Activated T-helper 2 cell treated with anti-CD3 and anti-CD28 coated beads, Interferon-gamma antibody, Interleukin-2, Interleukin-4, amounts not matched to agents 10 μg/mL and 5 μg/mL and 100 μg/mL, durations not matched to agents 14 hours and 24 hours and 36 hours (primary cell): ENCODE results near the gene ERCC6. TPM values are rescaled to one million over a fixed set of nuclear protein-coding genes. Genes with fewer than 3 reads are reported as not detected.
A peak's percentile ranks its signal among the peaks of the same experiment; 100 is the strongest.

Experiments used
- DNase-seq: peaks from one replicate; pipeline ENCODE4 v3.0.0; 2021; ENCODE audit warnings: low spot score
- H3K27ac Mint-ChIP-seq: one replicate; pipeline ENCODE4 v1.8.0; 2021; ENCODE audit warnings: mixed read lengths
- H3K27me3 Mint-ChIP-seq: one replicate; pipeline ENCODE4 v1.8.0; 2021; ENCODE audit warnings: low read depth, mixed read lengths
- H3K36me3 Mint-ChIP-seq: one replicate; pipeline ENCODE4 v1.8.0; 2021; ENCODE audit warnings: low read depth, mixed read lengths
- H3K4me1 Mint-ChIP-seq: one replicate; pipeline ENCODE4 v1.8.0; 2021; ENCODE audit warnings: low read depth, mixed read lengths
- H3K4me3 Mint-ChIP-seq: one replicate; pipeline ENCODE4 v1.8.0; 2021; ENCODE audit warnings: low read depth, mild to moderate bottlenecking, moderate library complexity, mixed read lengths
- H3K9me3 Mint-ChIP-seq: one replicate; pipeline ENCODE4 v1.8.0; 2021; ENCODE audit warnings: mixed read lengths
- intact Hi-C: fragments of 100-400 bp; cut with micrococcal nuclease; formaldehyde crosslinking; loops from one replicate; pipeline ENCODE4 v1.15.1; 2023
- total RNA-seq: library from RNA; stranded (reverse); gene quantifications from 2 replicates; pipeline ENCODE4 v1.2.3, GENCODE V29; 2022

Gene ERCC6
- total RNA-seq, 1 donor from 2014 or later = 26.2 TPM

DNA sequence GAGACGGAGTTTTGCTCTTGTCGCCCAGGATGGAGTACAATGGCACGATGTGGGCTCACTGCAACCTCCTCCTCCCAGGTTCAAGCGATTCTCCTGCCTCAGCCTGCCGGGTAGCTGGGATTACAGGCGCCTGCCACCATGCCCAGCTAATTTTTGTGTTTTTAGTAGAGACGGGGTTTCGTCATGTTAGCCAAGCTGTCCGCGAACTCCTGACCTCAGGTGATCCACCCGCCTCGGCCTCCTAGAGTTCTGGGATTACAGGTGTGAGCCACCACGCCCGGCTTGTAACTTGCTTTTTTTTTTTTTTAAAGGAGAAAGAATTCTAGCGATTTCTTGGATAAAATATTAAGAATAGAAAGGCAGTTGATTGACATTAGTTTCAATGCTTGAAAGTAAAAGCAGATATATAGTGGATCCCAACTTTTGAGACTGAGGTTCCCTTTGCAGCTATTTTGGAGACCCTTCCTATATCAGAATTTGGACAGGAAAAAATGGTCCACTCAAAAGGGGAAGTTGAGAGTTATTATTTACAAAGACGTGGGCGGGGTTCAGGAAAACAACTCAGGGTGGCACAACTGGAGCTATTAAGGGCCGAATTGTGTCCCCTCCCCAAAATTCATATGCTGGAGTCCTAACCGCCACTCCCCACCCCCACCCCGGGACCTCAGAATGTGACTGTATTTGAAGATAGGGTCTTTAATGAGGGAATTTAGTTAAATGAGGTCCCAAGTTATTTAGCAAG, 1.3 kb upstream of the ERCC6 start:
- Mint-ChIP-seq H3K4me1 (peaks cover 30% of the 10 kb centered on the region), H3K36me3 (peaks cover 12% of the 10 kb centered on the region), H3K4me3 (no peak overlapping the region), H3K27ac (no peak overlapping the region), H3K9me3 (peaks cover 7% of the 10 kb centered on the region), H3K27me3 (peaks cover 4% of the 10 kb centered on the region)
- intact Hi-C loops = no loop called here
- no peak for DNase-seq

DNA sequence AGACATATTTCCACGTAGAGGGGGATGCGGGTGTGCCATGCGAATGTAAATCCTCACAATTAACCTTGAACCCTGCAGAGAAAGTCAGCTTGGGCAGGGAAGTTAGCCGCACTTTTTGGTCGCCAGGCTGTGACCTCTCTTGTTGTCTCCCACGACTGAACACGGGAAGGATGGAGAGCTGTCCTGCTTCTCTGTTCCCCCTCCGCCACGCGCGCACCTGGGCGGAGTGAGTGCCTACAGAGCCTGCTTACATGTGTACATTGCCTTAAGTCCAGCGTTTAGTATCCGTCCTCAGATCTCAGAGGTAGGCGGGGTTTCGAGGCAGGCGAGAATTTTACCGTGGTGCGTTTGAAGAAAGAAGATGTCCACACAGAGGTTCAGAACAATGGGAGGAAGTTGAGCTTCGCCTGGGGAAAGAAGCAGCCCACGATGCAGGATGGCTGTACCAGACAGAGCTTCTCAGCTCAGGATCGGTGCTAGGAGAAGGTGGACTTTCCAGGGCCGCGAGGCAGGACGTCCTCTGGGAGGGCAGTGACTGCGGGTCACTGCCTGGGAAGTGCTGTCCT, 482 bp upstream of the ERCC6 start:
- H3K27ac Mint-ChIP-seq = peak overlapping the region; percentile 94
- no peaks in the 10 kb centered on the region for H3K9me3 Mint-ChIP-seq
- intact Hi-C loops = loop anchor here (1.0 to 10.0 kb wide), 4 partner anchors 30 to 462 kb away; no protein-coding TSS in a partner anchor
- peaks cover 4% of the 10 kb centered on the region for H3K27me3 Mint-ChIP-seq
- DNase-seq = no peak
- peak overlapping the region; percentile 89 for H3K4me3 Mint-ChIP-seq
- peaks cover 36% of the 10 kb centered on the region for H3K4me1 Mint-ChIP-seq
- peaks cover 17% of the 10 kb centered on the region for H3K36me3 Mint-ChIP-seq

DNA sequence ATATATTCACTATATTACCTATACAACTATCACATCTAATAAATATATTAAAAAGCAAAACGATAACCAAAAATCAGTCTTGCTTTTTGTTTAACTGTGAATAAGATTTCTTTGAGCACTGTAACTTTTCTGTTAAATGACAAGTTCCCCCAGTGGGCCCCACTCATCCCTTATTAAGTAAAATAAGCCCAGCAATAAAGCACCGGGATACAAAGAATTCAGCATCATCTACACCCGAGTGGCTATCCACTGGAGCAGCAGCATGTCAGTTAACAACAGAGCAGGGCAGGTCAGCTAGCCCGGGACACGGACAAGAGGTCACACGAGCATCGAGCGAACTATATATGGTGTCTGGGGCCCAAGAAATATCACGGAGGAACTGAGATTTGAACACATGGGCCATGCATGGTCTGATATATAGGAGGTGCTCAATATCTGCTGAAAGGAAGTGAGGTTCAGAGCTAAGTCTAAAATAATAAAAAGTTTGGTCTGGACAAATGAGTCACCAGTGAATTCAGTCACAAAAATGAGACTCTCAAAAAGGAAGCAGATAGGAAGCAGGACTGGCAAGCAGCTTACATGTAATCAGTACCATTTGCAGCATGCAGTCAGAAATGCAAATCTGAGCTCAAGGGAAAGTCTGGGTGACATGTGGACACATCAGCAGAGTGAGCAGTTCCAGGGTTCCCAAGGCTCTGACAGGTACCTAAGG, 4.1 kb downstream of the ERCC6 start:
- DNase-seq = no peak
- Mint-ChIP-seq H3K27ac (peak overlapping the region; percentile 86), H3K27me3 (no peaks in the 10 kb centered on the region), H3K36me3 (peaks cover 42% of the 10 kb centered on the region), H3K4me3 (peak overlapping the region; percentile 51), H3K4me1 (peaks cover 37% of the 10 kb centered on the region), H3K9me3 (no peaks in the 10 kb centered on the region)
- intact Hi-C loops = loop anchor here (5.0 to 10.0 kb wide), 3 partner anchors 220 to 458 kb away; no protein-coding TSS in a partner anchor

GRCh38 chr10:49532461-49532860, 6.5 kb downstream of the ERCC6 start:
- Mint-ChIP-seq H3K36me3 (peaks cover 57% of the 10 kb centered on the region), H3K4me1 (peaks cover 29% of the 10 kb centered on the region), H3K9me3 (no peaks in the 10 kb centered on the region), H3K4me3 (no peak overlapping the region), H3K27ac (no peak overlapping the region), H3K27me3 (no peaks in the 10 kb centered on the region)
- DNase-seq = no peak
- intact Hi-C loops = loop anchor here (10.0 kb wide), 1 partner anchor 218 kb away; no protein-coding TSS in a partner anchor

DNA sequence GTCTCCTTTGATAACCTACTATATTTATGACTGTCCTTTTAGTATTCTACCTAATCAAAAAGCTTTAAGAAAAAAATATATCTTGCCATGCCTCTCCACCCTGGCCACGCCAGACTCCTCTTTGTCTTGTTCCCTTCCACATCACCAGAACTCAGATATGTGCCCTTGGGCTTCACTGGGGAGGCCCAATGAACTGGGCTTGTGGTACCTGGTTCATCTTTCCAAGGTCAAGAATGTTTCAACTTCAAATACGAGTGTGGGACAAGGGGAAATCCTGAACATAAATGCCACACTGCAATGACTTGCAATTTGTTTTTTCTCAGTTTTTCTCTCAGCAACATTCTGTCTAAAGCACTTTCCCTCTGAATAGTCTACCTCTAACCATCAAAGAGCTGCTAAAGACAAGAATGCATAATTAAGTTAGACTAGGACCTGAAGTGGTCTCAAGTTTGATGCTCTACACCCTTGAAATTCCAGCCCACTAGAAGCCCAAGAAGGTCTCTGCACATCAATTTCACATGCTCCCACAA, 9.9 kb downstream of the ERCC6 start:
- Mint-ChIP-seq H3K27ac (peak overlapping the region; percentile 47), H3K36me3 (peaks cover 66% of the 10 kb centered on the region), H3K9me3 (no peaks in the 10 kb centered on the region), H3K4me3 (no peak overlapping the region), H3K4me1 (peaks cover 10% of the 10 kb centered on the region), H3K27me3 (no peaks in the 10 kb centered on the region)
- intact Hi-C loops = no loop called here
- no peak for DNase-seq

DNA sequence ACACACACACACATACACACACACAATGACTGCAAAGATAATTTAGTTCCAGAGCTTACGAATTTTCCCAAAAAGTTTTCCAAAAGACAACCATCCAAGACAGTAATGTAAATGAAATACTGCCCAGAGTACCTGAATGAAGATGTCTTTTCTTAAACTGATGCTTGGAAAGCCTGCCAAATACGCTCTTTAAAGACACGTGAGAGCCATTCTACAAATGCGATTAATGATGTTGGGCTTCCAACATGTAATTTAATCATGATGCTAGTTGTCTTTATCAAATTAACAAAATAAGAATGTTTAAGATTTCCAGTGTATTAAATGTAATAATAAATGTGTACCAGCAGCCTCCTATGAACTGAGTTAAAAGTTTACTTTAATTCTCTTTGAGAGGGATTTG, 11.1 kb downstream of the ERCC6 start:
- DNase-seq = no peak
- intact Hi-C loops = no loop called here
- no peak overlapping the region for H3K4me3 Mint-ChIP-seq
- H3K27me3 Mint-ChIP-seq = no peaks in the 10 kb centered on the region
- H3K4me1 Mint-ChIP-seq = peaks cover 10% of the 10 kb centered on the region
- peaks cover 70% of the 10 kb centered on the region for H3K36me3 Mint-ChIP-seq
- H3K27ac Mint-ChIP-seq = no peak overlapping the region
- H3K9me3 Mint-ChIP-seq = no peaks in the 10 kb centered on the region

- H3K4me3 Mint-ChIP-seq = no peak overlapping the region
Measured at GRCh38 chr10:49527061-49527460, 11.9 kb downstream of the ERCC6 start.

DNA sequence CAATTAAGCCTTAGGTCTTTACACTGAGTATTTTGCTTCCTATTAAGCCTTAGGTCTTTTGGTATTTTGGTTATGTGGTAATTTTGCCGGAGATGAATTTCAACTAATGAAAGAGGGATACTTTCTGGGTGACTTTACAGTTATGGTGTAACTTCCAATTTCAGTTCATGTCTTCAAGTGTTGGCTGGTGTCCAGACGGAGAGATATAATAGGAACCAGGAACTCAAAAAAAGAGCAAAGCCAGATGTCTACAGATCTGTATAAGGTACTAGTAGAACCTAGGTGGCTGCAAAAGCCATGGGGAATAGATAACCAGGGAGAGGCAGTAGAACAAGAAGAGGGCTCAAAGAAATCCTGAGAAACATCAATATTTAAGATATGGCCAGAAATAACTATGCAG, 12.3 kb downstream of the ERCC6 start:
- peaks cover 63% of the 10 kb centered on the region for H3K36me3 Mint-ChIP-seq
- H3K27me3 Mint-ChIP-seq = no peaks in the 10 kb centered on the region
- peaks cover 7% of the 10 kb centered on the region for H3K4me1 Mint-ChIP-seq
- intact Hi-C loops = no loop called here
- no peak overlapping the region for H3K4me3 Mint-ChIP-seq
- no peak for DNase-seq
- H3K9me3 Mint-ChIP-seq = no peaks in the 10 kb centered on the region
- H3K27ac Mint-ChIP-seq = no peak overlapping the region

More at GRCh38 chr10:49527061-49527460, 11.9 kb downstream of the ERCC6 start:
- Mint-ChIP-seq H3K27me3 (no peaks in the 10 kb centered on the region), H3K36me3 (peaks cover 66% of the 10 kb centered on the region), H3K9me3 (no peaks in the 10 kb centered on the region), H3K27ac (no peak overlapping the region), H3K4me1 (peaks cover 10% of the 10 kb centered on the region)
- intact Hi-C loops = no loop called here
- no peak for DNase-seq

DNA sequence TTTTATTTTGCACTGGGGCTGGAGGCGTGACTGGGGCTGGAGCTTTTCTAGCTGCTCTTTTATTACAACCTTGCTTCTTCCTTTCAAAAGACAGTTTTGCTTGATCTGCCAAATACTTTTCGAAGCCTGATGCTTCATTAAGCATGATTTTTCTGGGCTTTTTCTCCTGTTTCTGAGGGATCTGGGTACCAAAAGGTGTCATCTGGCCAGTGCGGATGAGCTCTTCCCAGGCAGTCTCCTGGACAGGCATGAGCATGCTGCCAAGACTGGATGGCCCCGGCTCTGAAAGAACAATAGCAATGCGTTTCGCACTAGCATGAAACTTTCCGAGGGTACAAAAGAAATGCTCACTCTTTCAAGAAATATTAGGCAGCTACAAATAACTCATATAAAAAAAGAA, 14.4 kb downstream of the ERCC6 start:
- H3K4me3 Mint-ChIP-seq = no peak overlapping the region
- H3K36me3 Mint-ChIP-seq = peaks cover 64% of the 10 kb centered on the region
- H3K9me3 Mint-ChIP-seq = no peaks in the 10 kb centered on the region
- no peak overlapping the region for H3K27ac Mint-ChIP-seq
- DNase-seq = no peak
- H3K27me3 Mint-ChIP-seq = no peaks in the 10 kb centered on the region
- peaks cover 9% of the 10 kb centered on the region for H3K4me1 Mint-ChIP-seq
- intact Hi-C loops = no loop called here

DNA sequence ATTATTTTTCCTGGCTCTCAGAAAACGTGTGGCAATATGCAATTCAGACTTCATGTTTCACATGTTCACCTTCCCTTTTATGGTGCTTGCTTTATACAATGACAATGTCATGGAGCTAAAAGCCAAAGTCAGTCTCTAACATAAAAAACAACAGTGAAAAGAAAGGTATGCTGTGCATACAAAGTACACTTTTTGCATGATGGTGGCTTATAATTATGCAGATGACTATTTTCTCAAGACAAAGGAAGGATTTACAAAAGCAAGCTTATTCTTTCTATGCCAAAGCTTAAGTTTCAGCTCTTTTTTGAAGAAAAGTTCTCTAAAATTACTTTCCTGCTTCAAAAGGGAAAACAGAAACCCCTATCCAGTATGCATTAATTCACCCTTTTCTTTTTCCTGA, 15.6 kb downstream of the ERCC6 start:
- intact Hi-C loops = no loop called here
- Mint-ChIP-seq H3K9me3 (no peaks in the 10 kb centered on the region), H3K27ac (no peak overlapping the region), H3K27me3 (no peaks in the 10 kb centered on the region), H3K36me3 (peaks cover 63% of the 10 kb centered on the region), H3K4me3 (no peak overlapping the region), H3K4me1 (peaks cover 6% of the 10 kb centered on the region)
- DNase-seq = no peak

GRCh38 chr10:49521062-49521461, 17.9 kb downstream of the ERCC6 start:
- Mint-ChIP-seq H3K36me3 (peaks cover 56% of the 10 kb centered on the region), H3K4me1 (peaks cover 6% of the 10 kb centered on the region), H3K4me3 (no peak overlapping the region), H3K27ac (no peak overlapping the region), H3K27me3 (no peaks in the 10 kb centered on the region), H3K9me3 (no peaks in the 10 kb centered on the region)
- intact Hi-C loops = no loop called here
- no peak for DNase-seq

DNA sequence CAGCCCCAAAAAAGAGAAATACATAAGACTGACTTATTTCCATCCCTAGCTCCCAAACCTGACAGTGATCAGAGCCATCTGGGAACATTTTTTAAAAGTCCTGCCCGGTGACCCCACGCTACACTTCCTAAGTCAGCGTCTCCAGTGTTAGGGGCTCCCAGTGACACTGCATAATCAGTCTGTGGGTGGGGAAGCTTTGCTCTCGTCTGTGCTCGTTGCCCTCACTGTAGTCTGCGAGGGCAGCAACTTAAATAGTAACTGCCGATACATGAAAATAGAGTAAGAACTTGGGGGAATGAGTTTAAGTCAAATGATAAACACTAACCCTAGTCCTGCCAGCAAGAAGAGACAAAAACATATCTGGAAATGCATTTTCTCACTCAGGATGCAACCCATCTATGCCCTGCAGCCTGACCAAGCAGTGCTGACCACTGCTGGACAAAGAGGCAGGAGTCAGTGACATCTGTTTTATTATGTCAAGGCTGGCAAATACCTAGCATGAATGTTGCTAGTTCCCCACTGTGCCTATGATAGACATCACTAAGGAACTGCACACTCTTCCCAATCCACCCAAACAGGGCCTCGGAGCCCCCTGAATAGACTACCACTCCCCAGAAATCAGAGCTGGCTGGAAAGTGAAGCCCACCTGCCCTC, 18.7 kb downstream of the ERCC6 start:
- no peaks in the 10 kb centered on the region for H3K27me3 Mint-ChIP-seq
- intact Hi-C loops = no loop called here
- no peaks in the 10 kb centered on the region for H3K9me3 Mint-ChIP-seq
- DNase-seq = no peak
- H3K4me3 Mint-ChIP-seq = no peak overlapping the region
- peaks cover 6% of the 10 kb centered on the region for H3K4me1 Mint-ChIP-seq
- peaks cover 55% of the 10 kb centered on the region for H3K36me3 Mint-ChIP-seq
- H3K27ac Mint-ChIP-seq = no peak overlapping the region
